ENCODE data around the gene UFD1.
"Not testable (repeated sequence)": the region's sequence is repeated elsewhere in the genome, so short reads cannot be mapped to it uniquely, and the experiment has no call there.

Gene UFD1

DNA sequence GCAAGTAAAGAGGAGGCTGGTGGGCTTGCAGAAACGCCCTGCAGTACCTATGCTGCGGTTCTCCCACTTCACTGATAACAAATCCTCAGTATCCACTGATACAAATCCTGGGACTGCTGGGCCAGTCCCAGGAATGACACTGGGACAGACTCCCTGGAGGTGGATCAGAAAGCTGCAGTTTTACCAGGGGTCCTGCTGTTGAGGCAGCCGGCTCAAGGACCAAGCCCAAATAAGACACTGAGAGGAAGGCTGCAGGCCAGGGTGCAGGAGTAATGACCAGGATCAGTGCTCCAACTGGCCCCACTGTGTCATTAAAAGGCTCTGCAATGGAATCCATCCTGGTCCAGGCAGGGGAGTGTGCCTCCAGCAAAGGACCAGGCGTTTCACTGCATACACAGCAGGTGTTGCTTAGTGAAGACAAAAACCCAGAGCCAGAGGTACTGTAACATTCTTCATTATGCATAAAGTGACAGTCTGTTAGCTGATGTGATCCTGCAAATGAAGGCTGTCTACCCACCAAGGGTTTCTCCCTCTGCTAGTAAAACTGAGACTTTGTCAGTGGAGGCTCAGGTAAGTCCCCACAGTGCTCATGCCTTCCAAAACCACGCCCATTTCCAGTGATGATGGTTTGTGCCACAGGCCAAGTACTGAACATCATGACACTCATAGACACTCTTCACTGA, 30.1 kb downstream of the UFD1 start:
- no peak for DNase-seq (ENCODE audit: low spot score)

DNA sequence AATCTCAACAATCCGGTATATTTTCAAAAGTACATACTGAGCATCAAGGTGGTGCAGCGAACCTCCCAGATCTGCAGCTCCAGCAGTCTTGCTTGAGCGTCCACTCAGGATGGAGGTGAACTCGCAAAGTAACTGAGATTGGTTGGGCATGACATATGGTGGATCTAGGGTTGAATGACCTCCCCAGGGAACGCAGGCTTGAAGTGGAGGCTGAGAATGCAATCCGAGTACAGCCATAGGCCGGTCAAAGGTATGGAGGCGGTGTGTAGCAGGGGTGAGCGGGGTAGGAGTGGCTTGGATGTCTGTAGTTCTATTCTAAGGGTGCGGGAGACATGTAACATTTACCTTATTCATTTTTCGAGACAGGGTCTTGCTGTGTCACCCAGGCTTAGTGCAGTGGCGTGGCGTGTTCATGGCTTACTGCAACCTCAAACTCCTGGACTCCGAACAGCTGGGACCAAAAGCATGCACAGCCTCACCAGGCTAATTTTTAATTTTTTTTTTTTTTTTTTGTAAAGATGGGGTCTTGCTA, 30.9 kb downstream of the UFD1 start:
- no peak for DNase-seq (ENCODE audit: low spot score)

DNA sequence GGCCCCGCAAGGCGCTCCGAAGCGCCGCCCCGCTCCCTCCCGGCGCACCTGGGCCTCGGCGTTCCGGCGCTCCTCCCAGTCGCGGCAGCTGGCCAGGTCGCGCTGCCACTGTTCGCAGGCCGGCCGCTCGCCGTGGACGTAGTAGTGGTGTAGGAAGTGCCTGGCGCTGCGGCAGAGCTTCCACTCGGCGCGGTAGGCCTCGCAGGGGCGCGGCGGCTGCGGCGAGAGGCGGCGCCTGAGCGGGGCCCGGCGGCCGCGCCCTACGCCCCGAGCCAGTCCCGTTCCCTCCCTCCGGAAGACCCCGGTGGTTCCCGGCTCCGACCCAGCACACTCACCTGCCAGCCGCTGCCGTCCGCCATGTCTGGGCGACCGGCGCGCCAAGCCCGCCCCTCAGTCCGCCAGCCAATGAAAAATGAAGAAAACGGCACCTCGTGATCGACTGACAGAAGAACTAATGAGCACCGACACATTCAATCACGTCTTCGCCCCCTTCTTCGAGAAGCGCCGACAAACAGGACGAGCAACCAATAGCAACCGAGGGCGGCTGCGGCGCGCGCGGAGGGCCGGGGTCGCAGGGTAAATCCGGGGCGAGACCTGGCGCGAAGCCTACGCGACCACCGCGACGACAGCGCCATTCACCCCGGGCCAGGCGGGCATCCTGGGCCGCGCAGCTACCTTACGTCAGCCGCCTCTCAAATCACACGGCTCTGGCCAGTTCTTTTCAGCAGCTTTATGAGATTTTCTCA, 31.5 kb downstream of the UFD1 start, which contains the start of gene C22orf39:
TSS of gene C22orf39 (minus strand) at position 382 of the 746 bp plus-strand sequence. CDS start at position 359, 23 bp downstream.
- peak; percentile 95 for DNase-seq (ENCODE audit: low spot score)

DNA sequence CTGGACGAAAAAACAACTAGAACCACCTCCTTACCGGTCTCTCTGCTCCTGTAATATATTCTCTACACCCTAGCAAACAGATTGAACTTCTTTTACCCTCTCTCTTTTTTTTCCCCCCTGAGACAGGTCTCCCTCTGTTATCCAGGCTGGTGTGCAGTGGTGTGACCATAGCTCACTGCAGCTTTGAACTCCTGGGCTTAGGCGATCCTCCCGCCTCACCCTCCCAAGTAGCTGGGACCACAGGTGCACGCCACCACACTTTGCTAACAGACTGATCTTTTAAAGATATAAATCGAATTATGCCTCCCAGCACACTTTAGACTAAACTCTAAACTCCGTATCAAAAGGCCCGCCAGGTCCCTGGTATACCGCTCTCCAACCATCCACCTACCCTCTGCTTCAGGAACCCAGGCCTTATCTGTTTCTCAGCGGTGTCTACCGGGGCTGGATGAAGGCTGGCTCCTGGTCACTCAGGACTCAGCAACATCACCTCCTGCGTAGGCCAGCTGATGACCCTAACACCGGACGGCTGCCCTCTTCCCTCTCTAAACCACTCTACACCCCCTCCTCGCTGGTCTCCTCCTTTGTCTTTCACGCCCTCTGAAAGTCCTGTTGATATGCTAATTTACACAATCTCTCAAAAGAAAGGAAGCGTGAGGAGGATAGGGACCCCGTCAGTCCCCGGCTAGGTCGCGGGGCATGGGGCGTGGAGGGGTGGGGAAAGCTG, 32.2 kb downstream of the UFD1 start:
- no peak for DNase-seq (ENCODE audit: low spot score)

DNA sequence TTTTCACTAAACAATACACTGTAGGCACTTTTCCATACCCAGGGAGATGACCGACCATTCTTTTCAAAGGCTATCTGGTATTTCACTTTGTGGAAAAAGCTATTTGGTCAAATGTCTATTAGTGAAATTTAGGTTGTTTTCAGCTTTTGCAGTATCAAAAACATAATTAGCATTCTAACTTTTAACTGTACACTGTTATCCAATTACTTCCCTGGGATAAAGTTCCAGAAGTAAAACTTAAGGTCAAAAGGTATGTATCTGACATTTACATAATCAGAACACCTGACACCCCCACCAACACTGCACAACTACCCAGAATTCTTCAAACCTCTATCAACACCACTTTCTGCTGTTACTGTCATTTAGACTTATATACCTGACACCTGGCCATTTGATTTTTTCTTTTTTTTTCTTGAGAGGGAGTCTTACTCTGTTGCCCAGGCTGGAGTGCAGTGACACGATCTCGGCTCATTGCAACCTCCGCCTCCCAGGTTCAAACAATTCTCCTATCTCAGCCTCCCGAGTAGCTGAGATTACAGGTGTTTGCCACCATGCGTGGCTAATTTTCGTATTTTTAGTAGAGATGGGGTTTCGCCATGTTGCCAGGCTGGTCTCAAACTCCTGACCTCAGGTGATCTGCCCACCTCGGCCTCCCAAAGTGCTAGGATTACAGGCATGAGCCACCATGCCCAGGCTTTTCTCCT, 33.6 kb downstream of the UFD1 start:
- DNase-seq (ENCODE audit: low spot score), result not testable (repeated sequence)

DNA sequence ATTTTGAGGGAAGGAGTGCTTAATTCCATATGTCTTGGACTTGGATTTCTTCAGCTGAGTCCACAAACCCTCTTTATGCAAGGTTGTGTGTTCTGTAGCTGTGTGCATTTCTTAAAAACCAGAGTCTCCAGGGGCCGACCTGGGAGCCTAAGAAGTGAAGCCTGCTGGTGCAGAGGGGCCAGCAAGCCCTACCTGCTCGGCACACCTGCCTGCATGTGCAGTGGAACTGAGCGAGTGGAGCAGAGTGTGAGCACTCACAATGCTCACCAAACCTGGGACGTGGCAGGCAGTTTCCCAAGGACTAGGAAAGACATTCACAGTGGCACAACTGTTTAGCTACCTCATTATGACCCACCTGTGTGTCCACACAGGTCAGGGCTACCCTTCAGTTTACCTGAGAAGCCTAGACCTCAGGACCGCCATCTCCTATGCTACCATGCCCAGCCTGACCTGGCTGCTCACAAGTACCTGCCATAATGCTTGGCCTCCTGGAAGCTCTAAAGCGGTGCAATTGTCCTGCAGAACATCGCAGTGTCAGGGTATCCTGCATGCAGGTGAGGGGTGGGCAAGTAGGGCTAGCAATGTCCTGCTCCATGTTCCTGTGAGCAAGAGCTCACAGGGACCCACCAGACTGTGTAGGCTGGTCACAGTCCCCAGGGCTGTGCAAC, 35.3 kb downstream of the UFD1 start:
- no peak for DNase-seq (ENCODE audit: low spot score)

DNA sequence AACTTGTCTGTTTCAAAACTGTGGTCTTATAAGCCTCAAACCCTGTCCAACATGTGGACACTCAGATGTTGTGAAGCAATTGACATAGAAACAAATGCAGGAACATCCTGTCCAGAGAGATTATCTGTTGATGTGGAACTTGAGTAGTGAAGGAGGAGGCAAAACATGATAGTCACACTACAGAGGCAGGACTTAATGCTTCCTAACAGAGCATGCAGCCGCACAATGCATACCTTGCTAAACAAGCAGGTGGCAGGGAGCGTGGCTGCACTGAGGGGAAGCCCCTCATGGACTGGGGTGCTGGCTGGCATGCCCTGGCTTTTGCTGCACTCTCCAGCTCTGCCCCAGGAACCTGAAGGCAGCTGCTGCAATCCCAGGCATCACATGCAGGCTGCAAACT, 36.8 kb downstream of the UFD1 start:
- DNase-seq (ENCODE audit: low spot score), result no peak

DNA sequence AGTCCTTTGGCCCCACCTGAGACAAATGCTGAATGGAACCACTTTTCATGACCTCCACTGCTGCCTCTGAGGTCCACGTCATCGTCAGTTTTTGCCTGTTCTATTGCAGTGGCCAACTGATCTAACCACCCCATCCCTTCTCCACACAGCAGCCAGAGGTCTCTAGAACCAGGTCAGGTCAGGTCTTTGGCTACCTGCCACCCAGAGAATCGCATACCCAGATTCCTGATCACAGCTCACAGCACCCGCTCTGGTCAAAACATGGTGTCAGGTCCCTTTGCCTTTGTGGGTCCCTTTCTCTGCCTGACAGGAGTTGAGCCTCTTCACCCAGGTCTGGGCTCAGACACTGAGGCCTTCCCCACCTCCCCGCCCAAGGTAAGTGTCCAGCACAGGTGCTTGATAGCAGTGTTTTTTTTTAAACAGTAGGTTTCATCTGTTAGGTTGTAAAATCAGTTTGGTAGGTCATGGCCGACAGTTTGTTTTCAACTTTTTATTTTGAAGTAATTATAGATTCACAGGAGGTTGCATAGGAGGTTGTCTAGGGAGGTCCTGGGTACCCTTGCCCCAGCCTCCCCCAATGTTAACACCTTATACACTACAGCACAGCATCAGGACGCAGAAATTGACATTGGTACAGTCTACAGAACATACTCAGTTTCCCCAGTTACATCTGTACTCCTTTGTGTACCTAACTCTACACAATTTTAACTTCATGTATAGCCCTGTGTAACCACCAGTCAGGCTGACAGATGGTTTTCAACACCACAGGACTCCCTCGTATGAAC, 38.4 kb downstream of the UFD1 start:
- DNase-seq (ENCODE audit: low spot score), result no peak

DNA sequence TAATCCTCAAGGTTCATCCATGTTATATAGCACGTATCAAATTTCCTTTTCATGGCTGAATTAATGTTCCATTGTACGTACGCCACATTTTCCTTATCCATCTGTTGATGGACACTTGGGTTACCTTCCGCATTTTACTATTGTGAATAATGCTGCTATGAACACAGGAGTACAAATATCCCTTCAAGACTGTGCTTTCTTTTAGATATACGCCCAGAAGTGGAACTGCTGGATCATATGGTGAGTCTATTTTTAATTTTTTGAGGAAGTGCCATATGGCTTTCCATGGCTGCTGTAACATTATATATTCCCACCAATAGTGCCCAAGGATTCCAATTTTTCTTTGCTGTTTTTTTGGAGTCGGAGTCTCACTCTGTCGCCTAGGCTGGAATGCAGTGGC, 40.7 kb downstream of the UFD1 start:
- no peak for DNase-seq (ENCODE audit: low spot score)

DNA sequence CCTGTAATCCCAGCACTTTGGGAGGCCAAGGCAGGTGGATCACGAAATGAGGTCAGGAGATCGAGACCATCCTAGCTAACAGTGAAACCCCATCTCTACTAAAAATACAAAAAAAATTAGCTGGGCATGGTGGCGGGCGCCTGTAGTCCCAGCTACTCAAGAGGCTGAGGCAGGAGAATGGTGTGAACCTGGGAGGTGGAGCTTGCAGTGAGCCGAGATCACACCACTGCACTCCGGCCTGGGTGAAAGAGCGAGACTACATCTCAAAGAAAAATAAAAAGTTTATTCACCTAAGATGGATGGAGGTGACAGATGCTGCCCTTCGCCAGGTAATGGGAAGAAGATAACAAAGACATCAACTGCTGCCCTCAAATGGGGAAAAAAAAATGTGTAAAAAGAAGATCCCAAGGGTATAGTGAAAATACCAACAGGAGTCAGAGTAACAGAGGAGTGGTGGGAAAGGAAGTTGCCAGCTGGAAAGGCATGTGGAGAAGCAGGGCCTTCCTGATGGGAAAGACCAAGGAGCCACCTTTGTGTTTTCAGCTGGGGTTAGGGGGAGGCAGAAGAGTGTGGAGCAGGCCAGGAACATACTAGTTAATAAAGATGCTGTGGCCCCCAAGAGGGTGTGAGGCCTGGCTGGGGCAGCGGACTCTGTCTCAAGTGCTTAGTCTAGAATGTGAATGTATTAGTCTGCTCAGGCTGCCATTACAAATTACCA, 42.4 kb downstream of the UFD1 start:
- not testable (repeated sequence) for DNase-seq (ENCODE audit: low spot score)

DNA sequence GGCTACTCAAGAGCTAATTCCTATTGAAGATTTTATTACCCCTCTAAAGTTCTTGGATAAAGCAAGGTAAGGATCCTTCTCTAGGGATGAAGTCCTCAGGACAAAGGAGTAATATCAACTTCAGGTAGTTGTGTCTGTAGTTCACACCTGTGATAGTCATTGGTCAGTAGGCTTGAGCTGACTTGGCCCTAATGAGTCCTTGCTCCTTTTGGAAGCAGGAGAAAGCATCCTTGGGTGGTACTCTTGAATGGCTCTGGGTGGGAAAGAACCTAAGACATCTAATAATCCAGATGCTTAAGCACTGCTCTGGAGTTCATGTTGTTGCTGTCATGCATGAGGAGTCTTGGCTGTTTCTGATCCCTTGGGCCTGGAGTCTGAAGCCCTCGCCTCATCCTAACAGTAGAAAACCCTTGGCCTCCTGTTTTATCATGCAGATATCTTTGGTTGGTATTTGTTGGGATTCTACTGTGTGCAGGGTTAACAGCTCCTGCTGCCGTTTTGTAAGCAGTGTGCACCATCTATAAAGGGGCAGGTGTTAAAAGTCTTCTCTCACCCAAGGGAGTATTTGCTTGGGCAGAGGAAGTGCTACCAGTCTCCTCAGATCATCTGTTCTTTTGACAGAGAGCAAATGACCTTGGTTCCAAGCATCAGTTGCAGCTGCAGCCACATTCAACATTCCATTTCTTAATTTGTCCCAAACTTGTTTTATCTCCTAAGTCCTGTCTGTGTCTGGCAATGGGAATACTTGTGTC, 44.0 kb downstream of the UFD1 start:
- no peak for DNase-seq (ENCODE audit: low spot score)

DNA sequence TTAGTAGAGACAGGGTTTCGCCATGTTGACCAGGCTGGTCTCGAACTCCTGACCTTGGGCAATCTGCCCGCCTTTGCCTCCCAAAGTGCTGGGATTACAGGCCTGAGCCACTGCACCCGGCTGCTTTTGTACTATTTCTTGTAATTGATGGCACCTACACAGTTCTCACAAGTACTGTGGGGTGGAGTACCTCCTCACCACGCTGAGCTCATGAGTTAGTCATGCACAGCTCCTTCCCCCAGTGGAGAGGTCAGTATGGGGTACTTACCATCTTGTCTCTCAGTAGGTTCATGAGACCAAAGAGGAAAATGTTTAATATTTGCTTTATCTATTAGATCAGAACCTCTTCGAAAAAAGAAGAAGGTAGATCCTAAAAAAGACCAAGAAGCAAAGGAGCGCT, 44.6 kb downstream of the UFD1 start:
- peak; percentile 22 for DNase-seq (ENCODE audit: low spot score)

DNA sequence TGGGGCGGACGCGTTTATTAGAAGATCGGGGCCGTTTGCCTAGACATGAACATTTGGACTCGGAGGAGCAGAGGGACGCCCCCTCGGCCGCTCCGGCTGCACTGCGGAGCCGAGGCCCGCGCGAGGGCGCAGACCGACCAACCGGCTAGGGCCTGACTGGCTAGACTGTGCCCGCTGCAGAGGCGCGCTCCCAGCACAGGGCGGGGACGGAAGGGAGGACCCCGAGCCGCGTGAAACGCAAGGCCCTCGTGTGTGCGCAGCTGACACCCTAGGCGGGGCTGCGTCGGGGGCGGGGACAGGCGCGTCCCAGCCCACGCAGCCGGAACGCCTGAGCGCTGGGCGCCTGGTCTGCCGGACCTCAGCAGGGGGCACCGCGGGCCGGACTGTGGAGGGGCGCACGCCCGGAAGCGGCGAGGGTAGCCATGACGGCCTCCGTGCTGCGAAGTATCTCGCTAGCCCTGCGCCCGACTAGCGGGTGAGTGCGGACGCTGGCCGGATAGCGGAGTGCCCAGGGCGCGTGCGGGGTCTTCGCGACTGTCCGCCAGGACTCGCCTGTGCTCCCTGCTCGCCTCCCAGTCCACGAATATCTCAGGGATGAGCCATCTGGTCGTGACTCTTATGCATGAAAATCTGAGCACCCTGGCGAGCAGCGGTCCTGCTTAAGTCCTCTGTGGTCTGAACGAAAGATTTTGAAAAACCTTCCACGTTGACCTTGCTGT, 46.7 kb downstream of the UFD1 start, which contains the start of gene MRPL40:
TSS of gene MRPL40 (plus strand) at position 413 of the 719 bp plus-strand sequence. CDS start at position 423, 10 bp downstream.
- DNase-seq (ENCODE audit: low spot score), result peak; percentile 91

DNA sequence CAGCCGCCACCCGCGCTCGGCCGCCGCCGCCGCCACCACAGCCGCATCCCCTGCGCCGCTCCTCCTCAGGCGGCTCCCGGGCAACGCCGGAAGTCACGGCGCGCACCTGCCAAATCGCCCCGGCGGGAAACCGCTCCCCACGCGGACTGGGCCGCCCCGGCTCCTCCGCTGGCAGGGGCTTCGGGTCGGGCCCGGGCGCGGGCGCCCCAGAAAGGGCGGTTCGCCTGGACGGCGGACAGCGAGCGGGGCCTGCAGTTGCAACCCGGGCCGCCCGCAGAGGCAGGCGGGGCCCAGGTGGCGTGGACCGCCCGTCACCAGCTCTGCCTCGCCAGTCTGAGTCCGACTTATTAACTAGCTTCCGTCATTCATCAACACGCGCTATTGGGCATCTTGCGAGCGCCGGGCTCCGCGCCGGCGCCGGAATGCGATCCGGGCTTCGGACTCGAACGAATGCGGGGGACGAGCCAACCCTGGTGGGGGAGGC, 47.3 kb downstream of the UFD1 start, which contains the start of gene HIRA:
TSS of gene HIRA (minus strand) at position 85 of the 484 bp plus-strand sequence. CDS start 257 bp downstream, outside the sequence.
- DNase-seq (ENCODE audit: low spot score), result peak; percentile 88

DNA sequence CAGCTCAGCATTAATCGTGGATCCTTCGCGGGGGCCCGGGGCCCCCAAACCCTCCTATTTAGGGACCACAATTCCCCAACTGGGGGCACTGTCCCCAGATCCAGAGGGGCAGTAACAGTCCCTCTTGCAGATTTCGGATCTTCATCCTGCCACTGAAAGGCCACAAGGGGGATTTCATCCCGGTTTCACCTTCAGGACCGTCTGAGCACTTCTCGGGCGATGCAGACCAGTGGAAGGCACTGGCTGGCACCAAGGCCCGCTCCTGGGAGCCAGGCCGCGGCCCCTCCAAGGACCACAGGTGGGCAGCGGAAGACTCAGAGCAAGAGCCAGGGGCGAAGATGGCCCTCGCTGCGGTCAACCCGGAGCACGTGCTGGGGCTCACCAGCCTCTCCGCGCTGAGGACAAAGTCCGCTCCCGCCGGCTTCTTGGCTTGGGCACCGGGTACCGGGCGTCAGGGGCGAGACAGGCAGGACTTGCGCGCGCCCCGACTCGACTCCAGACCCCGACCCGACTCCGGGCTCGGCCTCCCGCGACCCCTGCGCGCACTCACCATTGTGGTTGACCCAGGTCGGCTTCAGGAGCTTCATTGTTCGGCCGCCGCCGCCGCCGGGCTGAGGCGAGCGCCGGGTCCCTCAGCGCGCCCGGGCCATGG, 48.0 kb downstream of the UFD1 start:
- no peak for DNase-seq (ENCODE audit: low spot score)

DNA sequence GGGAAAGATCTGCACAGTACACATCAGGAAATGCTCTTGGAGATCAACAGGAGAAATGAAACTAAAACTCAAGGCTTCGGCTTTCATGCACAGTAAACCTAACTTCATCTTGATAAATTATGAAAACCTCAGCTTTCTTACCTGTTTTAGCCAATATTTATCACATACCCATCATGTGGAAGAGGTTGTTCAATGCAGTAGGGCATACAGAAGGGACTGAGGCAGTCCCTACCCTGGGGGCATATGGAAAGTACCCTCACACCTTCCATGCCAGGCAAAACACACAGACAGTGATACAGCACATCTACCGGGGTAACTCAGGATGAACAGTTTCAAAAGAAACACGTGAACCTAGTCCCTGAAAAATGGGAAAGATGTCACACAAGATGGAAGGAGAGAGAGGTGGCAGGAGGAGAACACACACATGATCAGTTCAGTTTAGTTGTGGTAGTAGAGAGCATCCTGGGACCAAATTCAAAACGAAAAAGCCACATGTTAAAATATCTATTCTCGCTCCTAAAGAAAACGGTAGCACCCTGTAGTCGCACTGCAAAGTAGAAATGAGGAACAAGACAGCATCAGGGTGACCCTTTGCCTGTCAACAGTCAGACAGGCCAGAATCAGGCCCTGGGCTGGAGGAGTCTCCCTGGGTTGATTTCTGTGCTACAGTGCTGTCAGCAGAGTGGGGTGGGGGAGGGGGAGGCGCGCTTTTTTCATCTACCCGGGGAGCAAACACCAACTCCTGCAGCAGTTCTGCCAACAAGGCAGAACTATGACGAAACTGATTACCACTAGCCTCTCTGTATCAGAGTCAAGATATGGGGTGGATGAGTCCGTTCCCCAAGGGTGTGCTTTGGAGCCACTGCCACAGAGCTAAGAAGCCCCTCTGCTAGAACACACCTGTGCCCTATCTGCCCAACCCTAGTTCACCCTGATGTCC, 48.8 kb downstream of the UFD1 start:
- peak; percentile 44 for DNase-seq (ENCODE audit: low spot score)

DNA sequence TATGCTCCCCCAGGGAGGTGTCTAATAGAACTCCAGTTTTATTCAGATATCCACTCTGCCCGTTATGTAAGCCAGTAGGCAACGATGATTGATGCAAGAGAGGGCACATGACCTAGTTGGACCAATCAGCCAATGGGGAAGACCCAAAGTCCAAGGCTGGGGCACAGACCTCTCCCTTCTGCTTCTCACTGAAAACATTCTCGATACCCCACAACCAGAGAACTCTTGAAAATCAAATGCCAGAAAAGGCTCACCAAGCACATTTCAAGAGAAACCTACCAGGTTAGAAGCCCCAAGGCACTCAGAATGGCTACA, 54.9 kb downstream of the UFD1 start:
- DNase-seq (ENCODE audit: low spot score), result no peak

All from CD4-positive, alpha-beta T cell treated with Interleukin-2 at 100 ng/mL for 4 hours (primary cell).